GM12892 (cell line): ENCODE data around the gene RXRA.

Experiments
- DNase-seq: peaks from one replicate; pipeline ENCODE4 v3.0.0; 2011; ENCODE audit not compliant: insufficient read length
- FAIRE-seq: peaks from 2 replicates; lab custom pipeline; 2011; peaks lifted over from hg19 to GRCh38; lab: Jason Lieb, UNC
- POLR2A ChIP-seq: IDR thresholded peaks from 2 replicates; pipeline ENCODE4 v1.6.1; 2011; ENCODE audit warnings: low read depth, low read length, control low read depth
- POLR2AphosphoS5 ChIP-seq: IDR thresholded peaks from 2 replicates; pipeline ENCODE4 v1.6.1; 2011; ENCODE audit warnings: low read depth, low read length, control low read depth
- TAF1 ChIP-seq: IDR thresholded peaks from 2 replicates; pipeline ENCODE4 v1.6.1; 2011; ENCODE audit warnings: low read depth, mild to moderate bottlenecking, control low read depth, low read length, borderline replicate concordance

The RXRA gene

GRCh38 chr9:134365115-134365596 lies 38.9 kb downstream of the RXRA start:
- no peak for TF ChIP-seq TAF1
- no peak for TF ChIP-seq POLR2AphosphoS5
- TF ChIP-seq POLR2A = no peak
- FAIRE-seq (no peak), DNase-seq (no peak)

DNA sequence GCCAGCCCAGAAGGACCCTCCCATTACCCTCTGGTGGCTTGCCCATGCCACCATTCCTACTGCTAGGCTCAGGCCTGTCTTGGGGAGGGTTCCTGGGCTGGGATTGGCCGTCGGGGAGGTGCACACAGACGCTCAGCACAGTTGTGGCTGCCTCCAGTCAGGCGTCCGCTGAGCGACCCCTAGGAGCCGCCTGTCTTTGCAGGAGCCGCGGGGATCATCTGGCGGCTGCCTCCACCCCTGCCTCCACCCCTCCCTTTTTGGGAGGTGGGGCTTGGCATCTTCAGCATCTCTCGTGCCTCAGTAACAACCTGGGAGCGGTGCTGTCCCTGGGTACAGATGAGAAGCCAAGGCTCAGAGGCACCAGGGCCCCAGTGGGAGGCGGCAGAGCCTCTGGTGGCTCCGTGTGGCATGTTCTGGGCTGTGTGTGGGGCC lies 39.6 kb downstream of the RXRA start:
- no peak for DNase-seq
- no peak for TF ChIP-seq TAF1
- no peak for TF ChIP-seq POLR2AphosphoS5
- FAIRE-seq = no peak

DNA sequence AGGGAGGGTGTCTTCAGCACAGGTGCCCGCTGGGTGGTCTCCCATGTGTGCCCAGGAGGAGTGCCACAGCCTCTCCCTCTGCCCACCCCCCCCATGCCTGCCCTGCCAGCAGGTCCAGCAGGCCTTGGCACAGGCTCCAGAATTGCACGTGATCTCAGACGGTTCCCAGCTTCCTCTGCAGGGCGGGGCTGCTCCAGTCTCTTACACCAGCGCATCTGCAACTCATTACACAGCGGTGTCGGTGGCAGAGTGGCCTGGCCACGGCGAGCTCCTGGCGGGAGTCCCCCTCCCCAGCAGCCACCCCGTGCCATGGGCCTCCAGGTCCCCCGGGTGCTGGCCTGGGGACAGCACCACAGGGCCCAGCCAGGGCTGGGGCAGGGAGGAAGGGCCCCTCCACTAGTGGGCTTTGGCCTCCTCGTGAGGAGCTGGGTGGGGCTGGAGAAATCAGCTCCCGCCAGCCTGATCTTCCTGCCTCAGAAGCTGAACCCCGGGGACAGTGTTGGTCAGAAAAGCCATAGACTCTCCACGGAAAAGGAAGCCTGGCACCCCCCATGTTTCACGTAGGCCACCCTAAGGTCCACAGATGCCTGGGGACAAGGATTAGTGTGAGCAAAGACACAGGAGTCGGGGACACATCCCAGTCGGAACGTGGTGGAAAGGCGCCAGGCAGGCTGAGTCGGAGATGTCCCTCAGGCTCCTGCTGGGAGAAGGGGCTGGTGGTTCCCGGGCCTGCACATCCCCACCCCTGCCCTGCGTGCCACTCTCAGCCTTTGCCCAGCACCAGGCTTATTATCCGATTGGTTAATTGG lies 40.2 kb downstream of the RXRA start:
- no peak for FAIRE-seq
- no peak for DNase-seq
- no peak for TF ChIP-seq POLR2A
- TF ChIP-seq TAF1 = no peak
- TF ChIP-seq POLR2AphosphoS5 = no peak

DNA sequence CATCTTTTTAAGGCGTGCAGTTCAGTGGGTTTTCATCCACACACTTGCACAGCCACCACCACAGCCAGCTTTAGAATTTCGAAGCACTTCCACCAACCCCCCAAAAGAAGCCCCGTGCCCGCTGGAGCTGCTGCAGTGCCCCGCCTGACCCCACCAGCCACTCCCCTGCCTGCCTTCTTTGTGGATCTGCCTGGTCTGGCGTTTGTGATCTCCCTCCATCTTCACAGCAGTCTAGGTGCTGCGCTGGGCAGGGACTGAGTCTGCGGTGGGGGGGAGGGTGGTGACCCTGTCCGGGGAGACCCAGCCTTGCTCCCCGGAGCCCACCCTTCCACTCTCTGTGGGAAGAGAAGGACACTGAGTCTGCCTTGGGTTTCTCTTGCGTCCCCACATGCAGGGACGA lies 40.8 kb downstream of the RXRA start:
- FAIRE-seq (no peak), DNase-seq (no peak)
- TF ChIP-seq TAF1 (no peak), POLR2A (no peak), POLR2AphosphoS5 (no peak)

DNA sequence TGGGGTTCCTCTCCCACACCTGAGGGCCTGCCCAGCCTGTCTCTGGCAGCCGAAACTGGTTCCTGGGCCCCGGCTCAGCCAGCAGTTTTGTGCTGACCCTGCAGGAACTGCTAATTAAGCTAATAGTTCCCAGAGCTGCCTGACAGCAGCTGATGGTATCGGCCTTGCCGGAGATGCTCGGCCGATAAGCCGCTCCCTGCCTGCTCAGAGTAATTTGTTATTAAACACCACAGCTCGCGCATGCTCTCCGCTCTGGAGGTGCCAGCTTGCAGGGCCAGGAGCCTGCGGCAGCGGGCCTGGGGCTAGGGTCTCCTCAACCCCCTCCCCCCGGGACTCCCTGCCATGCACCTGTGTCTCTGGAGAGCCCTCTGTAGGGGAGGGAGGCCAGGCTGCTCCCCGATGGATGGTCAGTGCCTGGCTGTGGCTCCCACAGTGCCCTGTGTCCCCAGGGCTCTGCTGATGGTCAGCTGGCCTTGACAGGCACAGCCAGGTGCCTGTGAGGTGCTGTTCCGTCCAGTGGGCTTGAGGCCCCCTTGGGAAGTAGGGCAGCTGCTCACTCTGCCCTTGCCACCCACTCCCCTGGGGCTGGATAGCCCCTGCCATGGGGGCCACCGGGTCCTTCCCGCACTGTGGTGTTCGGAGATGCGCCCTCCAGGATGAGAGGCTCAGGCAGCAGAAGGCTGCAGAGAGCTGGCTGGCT lies 41.7 kb downstream of the RXRA start:
- TF ChIP-seq POLR2AphosphoS5 (no peak), TAF1 (no peak), POLR2A (no peak)
- FAIRE-seq (no peak), DNase-seq (no peak)

GRCh38 chr9:134368571-134368970 lies 42.3 kb downstream of the RXRA start:
- TF ChIP-seq POLR2A = no peak
- TF ChIP-seq TAF1 = no peak
- no peak for TF ChIP-seq POLR2AphosphoS5
- FAIRE-seq (peak; percentile 60), DNase-seq (no peak)

GRCh38 chr9:134369416-134370212 lies 43.4 kb downstream of the RXRA start:
- no peak for TF ChIP-seq POLR2A
- FAIRE-seq (no peak), DNase-seq (no peak)

DNA sequence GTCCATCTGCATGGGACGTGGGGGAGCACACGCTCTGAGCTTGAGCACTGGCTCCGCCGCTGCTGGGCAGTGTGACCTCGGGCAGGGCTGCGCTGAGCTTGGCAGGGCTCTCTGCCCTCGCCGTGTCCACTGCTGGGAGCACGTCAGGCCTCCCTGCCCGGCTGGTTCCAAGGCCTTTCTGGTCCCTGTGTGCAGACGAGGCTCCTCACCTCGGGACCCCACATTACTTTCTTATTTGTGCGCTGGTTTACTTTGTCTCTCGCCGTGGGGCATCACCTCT lies 43.9 kb downstream of the RXRA start:
- no peak for TF ChIP-seq POLR2A
- TF ChIP-seq POLR2AphosphoS5 = no peak
- TF ChIP-seq TAF1 = no peak
- FAIRE-seq (no peak), DNase-seq (no peak)

- FAIRE-seq = no peak
- TF ChIP-seq POLR2A = no peak
- no peak for TF ChIP-seq TAF1
- TF ChIP-seq POLR2AphosphoS5 = no peak
- DNase-seq = no peak
Observed at GRCh38 chr9:134370638-134371037, 44.4 kb downstream of the RXRA start.

DNA sequence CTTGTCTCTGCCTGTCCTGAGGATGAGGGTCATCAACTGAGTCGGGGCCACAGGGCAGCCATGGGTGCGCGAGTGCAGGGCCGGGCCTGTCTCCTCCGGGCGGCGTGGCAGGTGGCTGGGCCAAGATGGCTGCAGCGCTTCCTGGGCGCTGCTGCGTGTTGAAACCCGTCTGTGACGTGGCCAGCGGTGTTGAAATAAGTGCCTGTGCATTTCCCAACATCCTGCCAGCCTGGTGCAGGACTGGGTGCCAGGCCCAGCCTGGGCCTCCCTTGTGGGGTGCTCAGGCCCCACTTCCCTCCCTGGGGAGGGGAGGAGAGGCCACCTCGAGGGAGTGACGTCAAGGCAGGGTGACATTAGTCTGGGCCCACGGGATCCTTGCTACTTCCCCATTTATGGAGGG lies 45.5 kb downstream of the RXRA start:
- TF ChIP-seq POLR2A = no peak
- no peak for TF ChIP-seq TAF1
- no peak for TF ChIP-seq POLR2AphosphoS5
- FAIRE-seq = no peak
- no peak for DNase-seq

- TF ChIP-seq POLR2AphosphoS5 (no peak), POLR2A (no peak), TAF1 (no peak)
- DNase-seq (no peak), FAIRE-seq (no peak)
Observed at GRCh38 chr9:134372581-134373267, 46.5 kb downstream of the RXRA start.

GRCh38 chr9:134373269-134373668 lies 47.0 kb downstream of the RXRA start:
- FAIRE-seq (no peak), DNase-seq (no peak)
- TF ChIP-seq POLR2AphosphoS5 = no peak
- TF ChIP-seq POLR2A = no peak
- TF ChIP-seq TAF1 = no peak
